ENCODE data around the gene BAZ2B. TPM values are rescaled to one million over a fixed set of nuclear protein-coding genes. Genes with fewer than 3 reads are reported as not detected.

The BAZ2B gene
- total RNA-seq, 6 donors from 2014 or later: 59.4 to 233 (median 103) TPM

DNA sequence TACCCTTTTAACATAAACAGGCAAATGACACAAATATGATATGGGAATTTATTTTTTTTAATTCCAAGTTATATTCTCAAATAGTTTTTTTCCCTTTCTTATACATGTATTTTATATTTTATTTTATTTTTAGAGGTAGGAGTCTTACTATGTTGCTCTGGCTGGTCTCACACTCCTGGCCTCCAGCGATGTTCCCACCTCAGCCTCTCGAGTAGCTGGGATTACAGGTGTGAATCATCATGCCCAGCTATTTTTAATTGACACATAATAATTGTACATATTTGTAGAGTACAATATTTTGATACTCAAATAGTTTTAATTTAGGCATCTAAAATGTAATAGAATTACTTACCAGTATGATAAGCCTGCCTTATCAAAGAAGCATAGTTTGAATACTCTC is 12.2 kb downstream of the BAZ2B start:
- 90 to 94% methylated on average over 2 of the region's 2 CpGs for WGBS, 2 donors
- Histone ChIP-seq H3K27ac (no peak overlapping the region), H3K9me3 (no peaks in the 10 kb centered on the region), H3K4me1 (peaks cover 18 to 27% (median 21%) of the 10 kb centered on the region in 4 donors), H3K4me3 (no peak overlapping the region), H3K36me3 (no peaks in the 10 kb centered on the region), H3K27me3 (no peaks in the 10 kb centered on the region)
- TF ChIP-seq POLR2A (IDR thresholded peaks at IDR 0.05) (no peak), POLR2AphosphoS5 (IDR thresholded peaks at IDR 0.05) (no peak), EP300 (IDR thresholded peaks at IDR 0.05) (no peak)
- TF ChIP-seq, protein P1, sequence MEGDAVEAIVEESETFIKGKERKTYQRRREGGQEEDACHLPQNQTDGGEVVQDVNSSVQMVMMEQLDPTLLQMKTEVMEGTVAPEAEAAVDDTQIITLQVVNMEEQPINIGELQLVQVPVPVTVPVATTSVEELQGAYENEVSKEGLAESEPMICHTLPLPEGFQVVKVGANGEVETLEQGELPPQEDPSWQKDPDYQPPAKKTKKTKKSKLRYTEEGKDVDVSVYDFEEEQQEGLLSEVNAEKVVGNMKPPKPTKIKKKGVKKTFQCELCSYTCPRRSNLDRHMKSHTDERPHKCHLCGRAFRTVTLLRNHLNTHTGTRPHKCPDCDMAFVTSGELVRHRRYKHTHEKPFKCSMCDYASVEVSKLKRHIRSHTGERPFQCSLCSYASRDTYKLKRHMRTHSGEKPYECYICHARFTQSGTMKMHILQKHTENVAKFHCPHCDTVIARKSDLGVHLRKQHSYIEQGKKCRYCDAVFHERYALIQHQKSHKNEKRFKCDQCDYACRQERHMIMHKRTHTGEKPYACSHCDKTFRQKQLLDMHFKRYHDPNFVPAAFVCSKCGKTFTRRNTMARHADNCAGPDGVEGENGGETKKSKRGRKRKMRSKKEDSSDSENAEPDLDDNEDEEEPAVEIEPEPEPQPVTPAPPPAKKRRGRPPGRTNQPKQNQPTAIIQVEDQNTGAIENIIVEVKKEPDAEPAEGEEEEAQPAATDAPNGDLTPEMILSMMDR (IDR thresholded peaks at IDR 0.05): no peak
- DNase-seq (no peak), ATAC-seq (ENCODE audit: low FRiP score in 2 of 2) (no peak)

DNA sequence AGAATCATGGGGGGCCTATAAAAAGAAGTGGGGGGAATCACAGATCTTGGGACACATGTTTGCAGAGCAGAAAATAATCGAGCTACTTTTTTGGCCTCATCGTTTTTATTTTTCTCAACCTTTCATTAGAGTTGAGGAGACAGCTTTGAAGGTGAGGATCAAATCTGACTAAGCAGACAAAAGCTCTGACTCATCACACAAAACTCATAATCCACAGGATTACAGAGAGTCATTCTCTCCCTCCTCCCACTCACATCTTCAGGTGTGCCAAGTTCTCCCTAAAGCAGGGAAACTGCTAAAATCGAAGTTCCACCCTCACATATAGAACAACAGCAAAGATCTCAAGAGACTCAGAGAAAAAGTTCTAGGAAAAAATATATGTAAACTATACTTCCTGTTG is 15.6 kb downstream of the BAZ2B start:
- Histone ChIP-seq H3K36me3 (no peaks in the 10 kb centered on the region), H3K27ac (no peak overlapping the region), H3K9me3 (no peaks in the 10 kb centered on the region), H3K4me3 (no peak overlapping the region), H3K4me1 (peaks cover 7 to 16% (median 8%) of the 10 kb centered on the region in 4 donors), H3K27me3 (no peaks in the 10 kb centered on the region)
- WGBS, 2 donors: 78 to 83% methylated on average over 3 of the region's 3 CpGs
- peak in 1 of 2 donors; percentile 28 for ATAC-seq (ENCODE audit: low FRiP score in 2 of 2)
- TF ChIP-seq, protein P1 (IDR thresholded peaks at IDR 0.05): no peak
- TF ChIP-seq POLR2A (IDR thresholded peaks at IDR 0.05) (no peak), POLR2AphosphoS5 (IDR thresholded peaks at IDR 0.05) (no peak), EP300 (IDR thresholded peaks at IDR 0.05) (no peak)
- DNase-seq: no peak

DNA sequence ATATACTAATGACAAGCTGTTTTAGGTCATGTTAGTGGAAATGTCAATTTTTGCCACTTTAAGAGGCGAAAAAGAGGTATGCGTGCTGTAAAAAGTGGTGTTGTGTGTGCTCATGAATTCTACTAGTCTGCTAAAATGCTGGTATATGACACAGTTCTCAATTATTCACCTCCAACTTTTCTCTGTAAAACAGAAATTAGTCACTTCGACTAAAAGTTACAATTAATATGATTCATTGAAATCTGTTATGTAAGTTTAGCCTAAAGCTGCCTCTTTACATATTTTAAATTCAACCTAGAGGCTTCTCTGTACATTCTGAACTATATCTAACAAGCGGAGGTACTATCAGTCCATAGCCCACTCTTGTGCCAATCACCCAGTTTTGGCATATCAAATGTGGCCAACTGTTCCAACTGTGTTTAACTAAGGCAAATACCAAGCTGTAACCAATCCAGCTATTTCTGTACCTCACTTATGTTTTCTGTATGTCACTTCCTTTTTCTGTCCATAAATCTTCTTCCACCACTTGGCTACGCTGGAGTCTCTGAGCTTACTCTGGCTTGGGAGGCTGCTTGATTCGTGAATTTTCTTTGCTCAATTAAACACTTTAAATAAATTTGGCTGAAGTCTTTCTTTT is 20.8 kb downstream of the BAZ2B start:
- DNase-seq (no peak), ATAC-seq (ENCODE audit: low FRiP score in 2 of 2) (no peak)
- Histone ChIP-seq H3K36me3 (no peaks in the 10 kb centered on the region), H3K4me1 (peaks cover 0 to 6% (median 0%) of the 10 kb centered on the region in 4 donors), H3K27ac (no peak overlapping the region), H3K9me3 (no peaks in the 10 kb centered on the region), H3K27me3 (no peaks in the 10 kb centered on the region), H3K4me3 (no peak overlapping the region)
- no peak for TF ChIP-seq EP300 (IDR thresholded peaks at IDR 0.05)
- TF ChIP-seq POLR2AphosphoS5 (IDR thresholded peaks at IDR 0.05): no peak
- no peak for TF ChIP-seq POLR2A (IDR thresholded peaks at IDR 0.05)
- TF ChIP-seq, protein P1 (IDR thresholded peaks at IDR 0.05): no peak
- WGBS, 2 donors: 72 to 76% methylated on average over 6 of the region's 6 CpGs

DNA sequence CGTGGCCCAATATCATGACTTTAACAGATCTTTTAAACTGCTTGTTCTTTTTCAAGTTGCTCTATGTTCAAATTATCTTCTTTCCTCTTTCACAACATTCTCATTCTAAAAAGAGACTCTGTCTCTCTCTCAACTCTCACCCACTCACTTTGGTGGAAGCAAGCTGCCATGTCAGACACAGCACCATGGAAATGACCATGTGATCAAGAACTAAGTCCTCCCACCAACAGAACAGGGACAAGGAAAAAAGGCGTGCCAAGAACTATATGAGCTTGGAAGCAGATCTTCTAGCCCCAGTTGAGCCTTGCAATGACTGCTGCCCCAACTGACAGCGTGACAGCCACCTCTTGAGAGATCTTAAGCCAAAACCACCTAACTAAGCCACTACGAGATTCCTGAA is 23.9 kb downstream of the BAZ2B start:
- Histone ChIP-seq H3K4me3 (no peak overlapping the region), H3K9me3 (no peaks in the 10 kb centered on the region), H3K27ac (no peak overlapping the region), H3K36me3 (no peaks in the 10 kb centered on the region), H3K27me3 (no peaks in the 10 kb centered on the region), H3K4me1 (peaks cover 0 to 6% (median 0%) of the 10 kb centered on the region in 4 donors)
- 69 to 89% methylated on average over 3 to 4 of the region's 4 CpGs for WGBS, 2 donors
- DNase-seq: no peak
- TF ChIP-seq, protein P1 (IDR thresholded peaks at IDR 0.05): no peak
- no peak for ATAC-seq (ENCODE audit: low FRiP score in 2 of 2)

DNA sequence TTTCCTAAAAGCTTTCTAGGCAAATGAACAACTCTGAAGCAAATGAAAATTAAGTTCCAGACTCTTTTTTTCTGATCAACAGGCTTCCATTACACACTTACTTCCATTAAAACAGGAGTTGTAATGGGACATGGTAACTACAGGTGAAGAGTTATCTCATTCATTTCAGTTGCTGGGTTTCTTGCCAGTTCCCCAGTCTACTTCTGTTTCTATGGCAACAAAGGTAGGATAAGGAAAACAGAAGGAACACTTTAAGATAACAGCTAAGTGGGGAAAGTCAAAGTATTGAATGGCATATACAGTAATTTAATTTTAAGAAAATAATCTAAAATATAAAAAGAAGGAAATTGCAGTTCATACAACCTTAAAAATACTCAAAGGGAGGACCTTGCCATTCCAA is 25.1 kb downstream of the BAZ2B start:
- H3K4me1 ChIP-seq: peaks cover 0 to 6% (median 0%) of the 10 kb centered on the region in 4 donors
- H3K4me3 ChIP-seq: no peak overlapping the region
- ATAC-seq (ENCODE audit: low FRiP score in 2 of 2) (no peak), DNase-seq (no peak)
- TF ChIP-seq EP300 (IDR thresholded peaks at IDR 0.05) (no peak), POLR2AphosphoS5 (IDR thresholded peaks at IDR 0.05) (no peak), POLR2A (IDR thresholded peaks at IDR 0.05) (no peak)
- TF ChIP-seq, protein P1 (IDR thresholded peaks at IDR 0.05): no peak
- no peak overlapping the region for H3K27ac ChIP-seq
- no peaks in the 10 kb centered on the region for H3K36me3 ChIP-seq
- no peaks in the 10 kb centered on the region for H3K27me3 ChIP-seq
- H3K9me3 ChIP-seq: no peaks in the 10 kb centered on the region
